Measurements from ENCODE around the gene SRSF10.
A peak's percentile ranks its signal among the peaks of the same experiment; 100 is the strongest.
"Not testable (repeated sequence)": the region's sequence is repeated elsewhere in the genome, so short reads cannot be mapped to it uniquely, and the experiment has no call there.

The SRSF10 gene

GRCh38 chr1:23958040-23958809 lies 21.9 kb downstream of the SRSF10 start:
- DNase-seq, result not testable (repeated sequence)

- no peak for DNase-seq
These were observed 23.0 kb downstream of the SRSF10 start for GRCh38 chr1:23957096-23957495.

- DNase-seq, result no peak
These were observed 27.1 kb downstream of the SRSF10 start for GRCh38 chr1:23953020-23953419.

DNA sequence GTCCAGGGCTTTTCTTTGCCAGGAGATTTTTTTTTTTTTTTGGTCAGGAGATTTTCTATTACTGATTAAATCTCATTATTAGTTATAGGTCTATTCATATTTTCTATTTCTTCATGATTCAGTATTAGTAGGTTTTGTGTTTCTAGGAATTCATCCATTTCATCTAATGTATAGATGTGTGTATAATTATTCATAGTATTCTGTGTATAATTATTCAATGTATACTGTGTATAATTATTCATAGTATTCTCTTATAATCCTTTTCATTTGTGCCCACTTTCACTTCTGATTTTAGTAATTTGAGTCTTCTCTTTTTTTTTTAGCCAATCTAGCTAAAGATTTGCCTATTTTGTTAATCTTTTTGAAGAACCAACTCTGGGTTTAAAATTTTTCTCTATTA lies 32.8 kb downstream of the SRSF10 start:
- DNase-seq, result no peak

DNA sequence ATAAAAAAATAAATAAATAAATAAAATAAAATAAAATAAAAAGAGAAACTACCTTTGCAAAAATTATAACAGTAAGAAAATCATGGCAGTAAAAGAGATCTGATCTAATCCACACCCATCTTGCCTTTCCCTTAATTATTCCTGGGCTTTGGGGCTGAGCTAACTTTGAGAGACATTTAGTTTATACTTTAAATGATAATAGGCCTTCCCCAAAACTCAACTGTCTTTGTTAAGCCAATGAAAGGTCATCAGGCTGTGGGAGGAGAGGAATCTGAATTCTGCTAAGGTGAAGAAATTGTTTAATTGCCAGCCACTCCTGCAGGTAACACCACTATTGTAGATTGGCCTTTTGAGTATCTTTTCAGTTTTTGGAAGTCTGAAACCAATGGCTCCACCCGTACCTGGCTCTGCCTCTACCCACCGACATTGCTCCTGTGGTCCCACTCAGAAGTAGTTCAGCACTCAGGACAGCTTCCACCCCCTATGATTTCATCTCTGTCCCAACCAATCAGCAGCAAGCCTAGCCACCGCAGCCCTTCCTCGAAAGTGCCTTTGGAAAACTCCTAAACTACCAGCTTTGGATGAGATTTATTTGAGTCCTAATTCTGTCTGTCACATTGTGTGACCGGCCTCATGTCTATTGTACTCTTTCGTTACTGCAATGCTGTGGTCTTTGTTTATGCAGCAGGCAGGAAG lies 43.5 kb downstream of the SRSF10 start:
- no peak for DNase-seq

GRCh38 chr1:23931491-23931880 lies 48.6 kb downstream of the SRSF10 start:
- no peak for DNase-seq

GRCh38 chr1:23930861-23931490 lies 49.2 kb downstream of the SRSF10 start:
- no peak for DNase-seq

GRCh38 chr1:23930270-23930669 lies 49.9 kb downstream of the SRSF10 start:
- DNase-seq, result no peak

GRCh38 chr1:23928789-23929188 lies 51.3 kb downstream of the SRSF10 start:
- DNase-seq, result no peak

DNA sequence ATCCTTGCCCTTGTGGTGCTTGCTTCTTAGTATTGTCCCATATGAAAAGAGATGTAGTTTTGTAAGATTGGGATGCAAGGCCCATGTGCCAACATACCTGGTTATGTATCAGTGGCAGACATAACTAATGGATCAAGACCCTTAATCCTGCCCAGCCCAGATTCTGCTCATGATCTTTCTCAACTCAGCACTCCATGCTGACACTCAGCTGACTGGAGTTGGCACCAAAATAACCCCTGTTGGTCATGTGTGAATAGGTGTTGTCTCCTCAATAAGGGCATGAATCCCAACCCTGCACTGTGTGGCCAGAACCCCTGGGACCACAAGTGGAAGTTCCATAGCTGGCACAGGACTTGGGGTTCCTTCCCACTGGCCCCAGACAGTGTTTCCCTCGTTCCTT lies 53.0 kb downstream of the SRSF10 start:
- DNase-seq, result no peak

DNA sequence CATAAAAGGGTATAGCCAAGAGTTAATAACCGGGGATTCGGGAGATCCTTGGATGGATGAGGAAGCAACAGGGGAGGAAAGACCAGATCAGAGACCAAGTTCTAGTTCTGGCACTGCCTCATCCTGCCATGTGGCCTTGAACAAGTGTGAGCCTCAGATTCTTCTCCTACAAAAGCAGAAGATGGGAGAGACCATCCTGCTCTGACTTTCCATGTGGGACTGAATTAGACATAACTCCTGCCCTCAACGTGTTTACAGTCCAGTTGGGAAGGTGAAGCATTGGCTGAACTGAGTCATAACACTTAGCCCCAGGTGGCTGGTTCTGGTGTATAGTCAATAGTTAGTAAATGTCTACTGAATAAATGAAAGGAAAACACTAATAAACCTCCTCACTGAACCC lies 54.8 kb downstream of the SRSF10 start:
- DNase-seq, result no peak

DNA sequence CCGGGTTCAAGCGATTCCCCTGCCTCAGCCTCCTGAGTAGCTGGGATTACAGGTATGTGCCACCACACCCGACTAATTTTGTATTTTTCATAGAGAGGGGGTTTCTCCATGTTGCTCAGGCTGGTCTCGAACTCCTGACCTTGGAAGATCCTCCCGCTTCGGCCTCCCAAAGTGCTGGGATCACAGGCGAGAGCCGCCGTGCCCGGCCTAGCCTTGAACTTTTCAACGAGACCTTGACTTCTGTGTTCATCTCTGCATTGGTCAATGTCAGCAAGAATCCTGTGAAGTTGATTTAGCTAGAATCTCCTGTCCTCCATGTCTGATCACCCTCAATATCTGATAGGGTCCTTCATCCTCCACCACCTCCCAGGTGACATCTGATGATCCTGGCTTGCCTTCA lies 55.5 kb downstream of the SRSF10 start:
- no peak for DNase-seq

DNA sequence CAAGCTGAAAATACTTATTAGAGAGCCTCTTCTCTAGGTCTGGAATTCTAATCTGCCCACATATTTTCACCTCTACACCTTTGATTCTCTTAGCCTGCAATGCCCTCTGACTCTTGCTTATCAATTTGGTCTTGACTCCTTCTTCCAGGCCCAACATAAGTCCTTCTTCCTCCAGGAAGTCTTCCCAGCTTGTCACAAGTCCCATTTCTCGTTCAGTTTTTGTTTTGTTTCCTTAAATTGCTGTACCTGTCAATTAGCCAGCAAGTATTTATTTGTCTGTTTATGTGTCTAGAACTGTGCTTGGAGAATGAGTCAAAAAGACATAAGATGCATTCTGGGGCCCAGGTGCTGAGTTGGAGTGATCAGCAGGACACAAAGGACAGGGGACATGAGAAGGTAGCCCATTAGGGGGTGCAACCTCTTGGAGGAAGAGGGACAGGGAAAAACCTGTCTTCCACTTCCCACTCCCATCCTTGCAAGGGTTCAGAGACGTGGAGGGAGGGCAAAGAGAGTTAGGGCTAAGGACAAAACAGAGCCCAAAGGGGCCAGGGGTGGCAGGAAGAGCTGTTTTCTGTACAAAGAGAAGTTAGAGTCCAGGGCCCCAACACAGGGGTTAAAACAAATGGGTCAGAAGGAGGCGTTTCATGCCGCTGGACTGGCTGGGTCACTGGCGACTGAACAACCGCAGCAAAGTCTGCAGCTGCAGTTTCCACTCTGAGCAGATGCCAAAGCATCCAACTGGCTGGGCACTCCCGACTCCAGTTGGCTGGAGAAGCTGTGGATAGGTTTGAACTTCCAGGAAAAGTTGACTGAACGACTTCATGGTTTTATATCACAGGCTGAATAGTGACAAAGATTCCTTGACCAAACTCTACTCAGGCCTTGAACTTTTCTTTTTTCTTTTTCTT lies 56.3 kb downstream of the SRSF10 start:
- no peak for DNase-seq

- no peak for DNase-seq
These were observed 57.7 kb downstream of the SRSF10 start for GRCh38 chr1:23922321-23922943.

DNA sequence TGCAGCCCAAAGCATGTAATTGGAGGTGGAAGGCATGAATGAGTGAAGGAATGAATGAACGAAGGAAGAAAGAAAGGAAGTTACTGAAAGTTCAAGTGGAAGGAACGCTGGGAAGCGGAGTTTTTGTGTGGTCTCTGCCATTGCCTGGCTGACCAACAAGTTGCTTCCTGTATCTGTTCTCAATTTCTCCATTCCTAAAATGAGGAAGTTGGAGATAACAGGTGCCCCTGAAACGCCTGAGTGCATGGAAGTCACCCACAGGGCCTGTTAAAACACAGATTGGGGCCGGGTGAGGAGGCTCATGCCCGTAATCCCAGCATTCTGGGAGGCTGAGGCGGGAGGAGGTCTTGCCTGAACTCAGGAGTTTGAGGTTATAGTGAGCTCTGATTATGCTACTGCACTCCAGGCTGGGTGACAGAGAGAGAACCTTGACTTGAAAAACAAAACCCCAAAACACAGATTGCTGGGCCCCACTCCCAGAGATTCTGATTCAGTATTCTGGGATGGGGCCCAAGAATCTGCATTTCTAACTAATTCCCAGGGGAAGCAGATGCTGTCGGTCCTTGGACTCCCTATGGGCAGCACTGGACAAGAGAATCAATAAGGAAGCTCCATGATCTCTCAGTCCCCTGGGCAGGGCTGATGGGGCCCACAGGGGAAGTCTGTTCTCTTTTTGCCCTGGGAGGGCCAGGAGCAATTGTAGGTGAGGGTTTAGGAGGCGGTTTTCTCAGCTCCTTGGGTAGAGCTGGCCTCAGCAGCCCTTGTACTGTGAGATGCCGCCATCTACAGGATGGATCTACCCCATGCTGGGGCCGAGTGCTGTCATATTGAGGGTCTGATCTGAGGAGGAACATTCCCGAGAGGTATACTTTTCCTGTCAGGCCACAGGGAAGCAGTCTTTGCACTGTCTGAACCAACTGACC lies 63.7 kb downstream of the SRSF10 start:
- peak; percentile 86 for DNase-seq

GRCh38 chr1:23915466-23915865 lies 64.7 kb downstream of the SRSF10 start:
- DNase-seq, result no peak

DNA sequence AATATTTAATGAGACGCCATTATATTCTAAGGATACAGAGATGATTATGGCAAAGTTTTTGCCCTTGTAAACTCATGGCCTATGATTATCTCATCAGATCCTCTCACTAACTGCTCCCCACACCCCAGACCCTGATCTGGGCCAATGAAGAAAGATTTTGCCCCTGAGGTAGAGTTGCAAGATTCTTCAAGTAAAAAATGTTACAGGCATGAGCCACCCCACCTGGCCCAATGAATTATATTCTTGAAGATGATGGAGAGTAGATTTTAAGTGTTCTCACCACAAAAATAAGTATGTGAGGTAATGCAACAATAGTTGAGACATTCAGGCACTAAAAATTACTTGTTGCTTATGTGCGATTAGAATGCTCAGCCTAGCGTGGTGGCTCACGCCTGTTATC lies 65.2 kb downstream of the SRSF10 start:
- DNase-seq, result no peak

Data from RPMI8226 (cell line).